SK-N-SH (cell line): ENCODE measurements around the gene UCK2. TPM values are rescaled to one million over a fixed set of nuclear protein-coding genes. Genes with fewer than 3 reads are reported as not detected.

Experiments
- CTCF ChIA-PET: fragments of 300-600, 350-600 bp; formaldehyde crosslinking; extraction: SDS; loops from one replicate; lab custom pipeline; 2021; lab: Yijun Ruan, JAX
- POLR2A ChIA-PET: fragments of 350-600 bp; sonication (Branson Sonifier 250); formaldehyde crosslinking; extraction: SDS; loops from one replicate; lab custom pipeline; 2020; ENCODE audit warnings: antibody characterized with exemption, inconsistent platforms; lab: Yijun Ruan, JAX
- DNase-seq: peaks from one replicate; pipeline ENCODE4 v3.0.0; 2012
- H2AFZ ChIP-seq: fragments of 200-600 bp; sonication (generic); 2 replicates; pipeline ENCODE4 v1.8.1; 2016; ENCODE audit warnings: antibody characterized with exemption, mild to moderate bottlenecking, low read depth
- H3F3A ChIP-seq: fragments of 200-600 bp; sonication (generic); replicated peaks from 2 replicates; pipeline ENCODE3; 2016; ENCODE audit warnings: antibody characterized with exemption, mild to moderate bottlenecking; ENCODE audit not compliant: insufficient read depth
- H3K27ac ChIP-seq, 2 experiments: fragments of 200-500 bp in 1 of 2; fragments of 200-600 bp in 1 of 2; sonication (Bioruptor generic) in 1 of 2; sonication (generic), shearing (Covaris generic) in 1 of 2; 2 replicates each; pipeline versions ENCODE4 v1.5.1 to v1.6.1; 2014 to 2016; ENCODE audit warnings: low read depth in 2 of 2, inconsistent platforms in 1 of 2, low read length in 1 of 2, mild to moderate bottlenecking in 1 of 2, mixed read lengths in 1 of 2
- H3K27me3 ChIP-seq: fragments of 200-600 bp; sonication (generic), shearing (Covaris generic); 2 replicates; pipeline ENCODE4 v1.6.1; 2016; ENCODE audit warnings: mixed run types; ENCODE audit not compliant: insufficient read depth
- H3K36me3 ChIP-seq, 2 experiments: fragments of 200-500 bp in 1 of 2; fragments of 200-600 bp in 1 of 2; sonication (Bioruptor generic) in 1 of 2; sonication (generic) in 1 of 2; replicated peaks in 1 of 2; 2 replicates each; pipeline versions ENCODE3 to v1.5.1; 2014 to 2016; ENCODE audit warnings: low read length in 1 of 2, mild to moderate bottlenecking in 1 of 2; ENCODE audit not compliant: insufficient read depth in 2 of 2, control insufficient read depth in 1 of 2
- H3K4me1 ChIP-seq, 2 experiments: fragments of 200-500 bp in 1 of 2; fragments of 200-600 bp in 1 of 2; sonication (Bioruptor generic) in 1 of 2; sonication (generic), shearing (Covaris generic) in 1 of 2; 2 replicates each; pipeline versions ENCODE4 v1.5.1 to v1.6.1; 2014 to 2016; ENCODE audit warnings: low read depth in 1 of 2, low read length in 1 of 2, mixed run types in 1 of 2; ENCODE audit not compliant: insufficient read depth in 2 of 2, control insufficient read depth in 1 of 2
- H3K4me2 ChIP-seq: fragments of 200-600 bp; sonication (generic), shearing (Covaris generic); 2 replicates; pipeline ENCODE4 v1.6.1; 2017; ENCODE audit warnings: mixed run types
- H3K4me3 ChIP-seq, 2 experiments: fragments of 200-500 bp in 1 of 2; fragments of 200-600 bp in 1 of 2; sonication (Bioruptor generic) in 1 of 2; sonication (generic), shearing (Covaris generic) in 1 of 2; 2 replicates each; pipeline versions ENCODE4 v1.5.1 to v1.8.1; 2014 to 2016; ENCODE audit warnings: low read depth in 2 of 2, inconsistent platforms in 1 of 2, low read length in 1 of 2, mild to moderate bottlenecking in 1 of 2, mixed read lengths in 1 of 2, moderate library complexity in 1 of 2
- H3K79me2 ChIP-seq: fragments of 200-600 bp; sonication (generic); 2 replicates; pipeline ENCODE4 v1.8.1; 2017; ENCODE audit warnings: mild to moderate bottlenecking; ENCODE audit not compliant: insufficient read depth
- H3K9ac ChIP-seq: fragments of 200-600 bp; sonication (generic); 2 replicates; pipeline ENCODE4 v1.6.1; 2017; ENCODE audit warnings: mixed run types
- H3K9me2 ChIP-seq: fragments of 200-600 bp; sonication (generic); 2 replicates; pipeline ENCODE4 v1.6.1; 2017; ENCODE audit warnings: mixed run types
- H3K9me3 ChIP-seq: fragments of 200-600 bp; sonication (generic); 2 replicates; pipeline ENCODE4 v1.6.1; 2017; ENCODE audit warnings: mixed run types, mild to moderate bottlenecking, moderate library complexity
- H4K20me1 ChIP-seq: fragments of 200-600 bp; sonication (generic); 2 replicates; pipeline ENCODE4 v1.6.1; 2017; ENCODE audit warnings: mild to moderate bottlenecking, mixed run types; ENCODE audit not compliant: insufficient read depth
- FOSL2 ChIP-seq: IDR thresholded peaks from 2 replicates; pipeline ENCODE4 v1.4.0; 2012; ENCODE audit warnings: low read depth, mild to moderate bottlenecking, moderate library complexity, borderline replicate concordance
- GATA2 ChIP-seq: sonication (generic); formaldehyde crosslinking; IDR thresholded peaks from 2 replicates; pipeline ENCODE4 v1.5.0; 2020; ENCODE audit warnings: mild to moderate bottlenecking, missing genetic modification reagents
- NFIC ChIP-seq: IDR thresholded peaks from 2 replicates; pipeline ENCODE4 v1.4.0; 2012; ENCODE audit warnings: borderline replicate concordance
- NRF1 ChIP-seq: IDR thresholded peaks from 2 replicates; pipeline ENCODE4 v1.6.1; 2012; ENCODE audit warnings: low read depth, mild to moderate bottlenecking, low read length
- POLR2AphosphoS5 ChIP-seq: IDR thresholded peaks from 2 replicates; pipeline ENCODE4 v1.6.1; 2012; ENCODE audit warnings: low read depth, low read length
- SIN3A ChIP-seq: IDR thresholded peaks from 2 replicates; pipeline ENCODE4 v1.6.1; 2012; ENCODE audit warnings: low read depth, mild to moderate bottlenecking, low read length, moderate library complexity, borderline replicate concordance
- SMC3 ChIP-seq: IDR thresholded peaks from 2 replicates; pipeline ENCODE4 v1.6.1; 2012; ENCODE audit warnings: low read depth, low read length, improper control_type of control experiment
- TAF1 ChIP-seq: IDR thresholded peaks from 2 replicates; pipeline ENCODE4 v1.6.1; 2012; ENCODE audit warnings: low read depth, mild to moderate bottlenecking, low read length, moderate library complexity, borderline replicate concordance
- TEAD4 ChIP-seq: IDR thresholded peaks from 2 replicates; pipeline ENCODE4 v1.4.0; 2012; ENCODE audit warnings: mild to moderate bottlenecking, borderline replicate concordance; ENCODE audit not compliant: insufficient read depth
- YY1 ChIP-seq: IDR thresholded peaks from 2 replicates; pipeline ENCODE4 v1.4.0; 2012; ENCODE audit warnings: low read depth, mild to moderate bottlenecking
- WGBS: methylation state at CpG from one replicate; pipeline ENCODE4 v1.1.6; 2017; ENCODE audit warnings: low lambda C conversion rate; 5-methylcytosine and 5-hydroxymethylcytosine counted together
- polyA plus RNA-seq, 3 experiments: library from polyadenylated mRNA; depleted of rRNA; stranded (reverse); fragments of >200 nt; gene quantifications; 2 replicates each; pipeline ENCODE4 v1.2.3, GENCODE V29; 2012
- TF ChIP-seq, protein P1 (sequence below): IDR thresholded peaks from 2 replicates; pipeline ENCODE4; 2012
- TF ChIP-seq, protein P2 (sequence below): fragments of 200-600 bp; sonication (generic); IDR thresholded peaks from 2 replicates; pipeline ENCODE4 v1.6.1; 2017; ENCODE audit warnings: antibody characterized with exemption, mild to moderate bottlenecking, moderate library complexity

UCK2 gene
- polyA plus RNA-seq, 1 of the 3 experiments (the other 2 are of a cell fraction), result 53.7 TPM

DNA sequence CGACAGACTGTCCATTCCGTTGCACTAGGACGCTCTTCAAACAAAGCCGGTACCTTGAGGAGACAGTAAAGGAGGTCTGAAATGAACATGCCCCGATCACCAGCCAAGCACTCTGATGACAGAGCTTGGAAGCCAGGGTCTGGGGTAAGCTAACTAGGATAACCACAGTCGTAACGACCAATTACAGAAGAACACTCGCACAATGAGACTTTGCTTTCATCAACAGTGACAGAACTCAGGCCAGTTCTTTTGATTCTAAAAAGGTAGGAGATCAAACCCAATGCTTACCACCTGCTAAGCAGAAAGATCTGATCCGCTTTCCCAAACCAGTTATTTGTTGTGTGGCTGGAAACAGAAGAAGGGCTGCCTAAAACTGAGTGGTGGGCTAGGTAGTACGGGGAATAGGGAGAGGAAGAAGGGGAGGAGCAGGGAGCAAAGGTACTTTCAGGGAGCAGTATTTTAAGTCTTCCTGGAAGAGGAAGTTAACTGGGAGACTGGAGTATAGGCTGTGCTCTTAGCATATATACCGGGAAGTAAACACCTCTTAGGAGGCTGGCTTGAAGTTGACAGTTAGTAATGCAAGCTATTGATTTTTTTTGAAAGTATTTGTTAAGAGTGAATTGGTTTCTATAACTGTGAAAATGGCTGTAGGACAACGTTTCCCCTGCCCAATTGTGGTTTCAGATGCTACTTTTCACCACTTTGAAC, 38.4 kb downstream of the UCK2 start:
- no peaks in the 10 kb centered on the region for H3K9me2 ChIP-seq
- TF ChIP-seq TAF1 (no peak), SMC3 (no peak), NFIC (no peak), NRF1 (no peak), SIN3A (no peak), GATA2 (CRISPR knock-in tag) (no peak), TEAD4 (no peak), FOSL2 (no peak), YY1 (no peak)
- TF ChIP-seq, protein P1, sequence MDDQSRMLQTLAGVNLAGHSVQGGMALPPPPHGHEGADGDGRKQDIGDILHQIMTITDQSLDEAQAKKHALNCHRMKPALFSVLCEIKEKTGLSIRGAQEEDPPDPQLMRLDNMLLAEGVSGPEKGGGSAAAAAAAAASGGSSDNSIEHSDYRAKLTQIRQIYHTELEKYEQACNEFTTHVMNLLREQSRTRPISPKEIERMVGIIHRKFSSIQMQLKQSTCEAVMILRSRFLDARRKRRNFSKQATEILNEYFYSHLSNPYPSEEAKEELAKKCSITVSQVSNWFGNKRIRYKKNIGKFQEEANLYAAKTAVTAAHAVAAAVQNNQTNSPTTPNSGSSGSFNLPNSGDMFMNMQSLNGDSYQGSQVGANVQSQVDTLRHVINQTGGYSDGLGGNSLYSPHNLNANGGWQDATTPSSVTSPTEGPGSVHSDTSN, result no peak
- no peak overlapping the region for H3K9ac ChIP-seq
- no peak overlapping the region for H3K4me3 ChIP-seq
- peaks cover 0 to 9% of the 10 kb centered on the region in 2 experiments; a peak in 1 of 4 replicates for H3K4me1 ChIP-seq
- ChIA-PET POLR2A (no interaction called here), CTCF (no interaction called here)
- H3K9me3 ChIP-seq, result no peaks in the 10 kb centered on the region
- no peaks in the 10 kb centered on the region for H3K27me3 ChIP-seq
- peaks cover 0 to 4% of the 10 kb centered on the region in 2 experiments for H3K36me3 ChIP-seq
- H3K27ac ChIP-seq, result no peak overlapping the region
- H3K79me2 ChIP-seq, result peaks cover 63% of the 10 kb centered on the region
- 96% methylated on average over 12 of the region's 12 CpGs for WGBS
- no peak for DNase-seq
- H3F3A ChIP-seq, result no peaks in the 10 kb centered on the region
- no peak overlapping the region for H3K4me2 ChIP-seq
- no peaks in the 10 kb centered on the region for H4K20me1 ChIP-seq
- no peak overlapping the region for H2AFZ ChIP-seq

DNA sequence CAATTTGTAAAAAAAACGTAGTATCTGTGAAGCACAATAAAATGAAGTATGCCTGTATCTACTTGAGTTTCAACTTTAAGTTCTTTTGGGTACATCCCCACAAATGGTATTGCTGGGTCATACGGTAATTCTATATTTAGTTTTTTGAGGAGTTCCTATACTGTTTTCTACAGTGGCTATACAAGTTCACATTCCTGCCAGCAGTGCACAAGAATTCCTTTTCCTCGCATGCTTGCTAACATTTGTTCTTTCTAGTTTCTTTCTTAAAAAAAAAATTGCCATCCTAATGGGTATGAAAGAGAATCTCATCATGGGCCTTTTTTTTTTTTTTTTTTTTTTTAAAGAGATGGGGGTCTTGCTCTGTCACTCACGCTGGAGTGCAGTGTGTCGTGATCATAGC, 41.9 kb downstream of the UCK2 start:
- 91% methylated on average over 5 of the region's 5 CpGs for WGBS
- no peak overlapping the region for H3K9ac ChIP-seq
- ChIA-PET POLR2A (no interaction called here), CTCF (no interaction called here)
- no peak for DNase-seq
- no peaks in the 10 kb centered on the region for H3K27me3 ChIP-seq
- no peaks in the 10 kb centered on the region for H3F3A ChIP-seq
- peaks cover 0 to 4% of the 10 kb centered on the region in 2 experiments for H3K36me3 ChIP-seq
- H3K4me3 ChIP-seq, result no peak overlapping the region
- TF ChIP-seq POLR2AphosphoS5, result no peak
- TF ChIP-seq, protein P2, sequence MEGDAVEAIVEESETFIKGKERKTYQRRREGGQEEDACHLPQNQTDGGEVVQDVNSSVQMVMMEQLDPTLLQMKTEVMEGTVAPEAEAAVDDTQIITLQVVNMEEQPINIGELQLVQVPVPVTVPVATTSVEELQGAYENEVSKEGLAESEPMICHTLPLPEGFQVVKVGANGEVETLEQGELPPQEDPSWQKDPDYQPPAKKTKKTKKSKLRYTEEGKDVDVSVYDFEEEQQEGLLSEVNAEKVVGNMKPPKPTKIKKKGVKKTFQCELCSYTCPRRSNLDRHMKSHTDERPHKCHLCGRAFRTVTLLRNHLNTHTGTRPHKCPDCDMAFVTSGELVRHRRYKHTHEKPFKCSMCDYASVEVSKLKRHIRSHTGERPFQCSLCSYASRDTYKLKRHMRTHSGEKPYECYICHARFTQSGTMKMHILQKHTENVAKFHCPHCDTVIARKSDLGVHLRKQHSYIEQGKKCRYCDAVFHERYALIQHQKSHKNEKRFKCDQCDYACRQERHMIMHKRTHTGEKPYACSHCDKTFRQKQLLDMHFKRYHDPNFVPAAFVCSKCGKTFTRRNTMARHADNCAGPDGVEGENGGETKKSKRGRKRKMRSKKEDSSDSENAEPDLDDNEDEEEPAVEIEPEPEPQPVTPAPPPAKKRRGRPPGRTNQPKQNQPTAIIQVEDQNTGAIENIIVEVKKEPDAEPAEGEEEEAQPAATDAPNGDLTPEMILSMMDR, result peak; percentile 38
- H3K27ac ChIP-seq, result no peak overlapping the region
- no peaks in the 10 kb centered on the region for H3K9me3 ChIP-seq
- peaks cover 83% of the 10 kb centered on the region for H3K79me2 ChIP-seq
- H3K4me2 ChIP-seq, result no peak overlapping the region
- no peaks in the 10 kb centered on the region for H3K4me1 ChIP-seq
- H2AFZ ChIP-seq, result no peak overlapping the region
- H3K9me2 ChIP-seq, result no peaks in the 10 kb centered on the region
- no peaks in the 10 kb centered on the region for H4K20me1 ChIP-seq
